Testis (tissue), 3 donors: Measurements from ENCODE around the gene TRAPPC3. TPM values are rescaled to one million over a fixed set of nuclear protein-coding genes. Genes with fewer than 3 reads are reported as not detected.

Experiments
- DNase-seq: peaks from one replicate; pipeline ENCODE4 v3.0.0-alpha.2; 2019
- H3K27ac ChIP-seq, 2 donors: fragments of 200-600 bp; sonication (generic); one replicate each; pipeline ENCODE4 v1.5.1; 2019
- H3K27me3 ChIP-seq: fragments of 200-600 bp; sonication (generic); one replicate; pipeline ENCODE4 v1.5.1; 2019
- H3K36me3 ChIP-seq: fragments of 200-600 bp; sonication (generic); one replicate; pipeline ENCODE4 v1.5.1; 2017; ENCODE audit warnings: low read depth; ENCODE audit errors: missing control alignments
- H3K4me1 ChIP-seq: fragments of 200-600 bp; sonication (generic); one replicate; pipeline ENCODE4 v1.5.1; 2019
- H3K4me3 ChIP-seq, 2 donors: fragments of 200-600 bp; sonication (generic); one replicate each; pipeline ENCODE4 v1.5.1; 2017 to 2019
- H3K9me3 ChIP-seq: fragments of 200-600 bp; sonication (generic); one replicate; pipeline ENCODE4 v1.5.1; 2017
- CTCF ChIP-seq, 3 experiments: fragments of 450-650 bp in 2 of 3; fragments of 200-600 bp in 1 of 3; sonication (generic) in 1 of 3; IDR thresholded peaks; one replicate each; pipeline ENCODE4 v1.5.1; 2016 to 2019; ENCODE audit warnings: antibody characterized with exemption in 3 of 3, mild to moderate bottlenecking in 2 of 3, moderate library complexity in 1 of 3
- POLR2A ChIP-seq: fragments of 450-650 bp; IDR thresholded peaks from one replicate; pipeline ENCODE4 v1.6.1; 2017; ENCODE audit warnings: antibody characterized with exemption, mild to moderate bottlenecking, moderate library complexity
- WGBS, 2 donors: methylation state at CpG; one replicate each; pipeline ENCODE4 v1.1.5; 2018; 5-methylcytosine and 5-hydroxymethylcytosine counted together
- intact Hi-C: fragments of 100-400 bp; cut with DNase I; formaldehyde crosslinking; loops from one replicate; pipeline ENCODE4 v1.15.1; 2023; ENCODE audit warnings: low total_unique reads
- polyA plus RNA-seq: library from polyadenylated mRNA; stranded (reverse); fragments of 350-450 nt; fragmentation: Illumina TruSeq; extraction: RNeasy Lipid Tissue Mini Kit (QIAGEN cat#74804); gene quantifications from one replicate; pipeline ENCODE4 v1.2.3, GENCODE V29; 2014; ENCODE audit warnings: low read depth, low replicate concordance; ENCODE audit not compliant: insufficient read depth
- total RNA-seq, 2 donors: library from RNA; depleted of rRNA; stranded (reverse); fragments of >200 nt; gene quantifications; one replicate each; pipeline ENCODE4 v1.2.3, GENCODE V29; 2016

Gene TRAPPC3
- total and polyA plus RNA-seq, 3 donors from 2014 or later: 109 to 146 (median 111) TPM

GRCh38 chr1:36166938-36167905, 17.9 kb upstream of the TRAPPC3 start:
- Histone ChIP-seq H3K27ac (no peak overlapping the region), H3K36me3 (no peaks in the 10 kb centered on the region), H3K4me1 (peaks cover 8% of the 10 kb centered on the region), H3K9me3 (no peaks in the 10 kb centered on the region), H3K4me3 (no peak overlapping the region), H3K27me3 (no peaks in the 10 kb centered on the region)
- TF ChIP-seq CTCF (IDR thresholded peaks at IDR 0.05): no peak
- no peak for DNase-seq
- WGBS, 2 donors: 68 to 69% methylated on average over 13 to 15 of the region's 15 CpGs
- intact Hi-C loops: no loop called here

GRCh38 chr1:36166136-36166535, 16.9 kb upstream of the TRAPPC3 start:
- intact Hi-C loops: no loop called here
- Histone ChIP-seq H3K36me3 (no peaks in the 10 kb centered on the region), H3K27ac (no peak overlapping the region), H3K9me3 (no peaks in the 10 kb centered on the region), H3K27me3 (no peaks in the 10 kb centered on the region), H3K4me3 (no peak overlapping the region), H3K4me1 (peaks cover 18% of the 10 kb centered on the region)
- DNase-seq: no peak
- TF ChIP-seq POLR2A (no peak), CTCF (IDR thresholded peaks at IDR 0.05) (no peak)
- WGBS, 2 donors: 70 to 73% methylated on average over 4 of the region's 4 CpGs

GRCh38 chr1:36165145-36165544, 15.9 kb upstream of the TRAPPC3 start:
- TF ChIP-seq CTCF (IDR thresholded peaks at IDR 0.05): no peak
- no peak for TF ChIP-seq POLR2A
- H3K9me3 ChIP-seq: no peaks in the 10 kb centered on the region
- H3K27ac ChIP-seq: no peak overlapping the region
- no peaks in the 10 kb centered on the region for H3K27me3 ChIP-seq
- intact Hi-C loops: no loop called here
- no peaks in the 10 kb centered on the region for H3K36me3 ChIP-seq
- H3K4me3 ChIP-seq: no peak overlapping the region
- WGBS, 2 donors: 96 to 100% methylated on average over 1 of the region's 1 CpG
- DNase-seq: no peak
- peaks cover 25% of the 10 kb centered on the region for H3K4me1 ChIP-seq

- no peaks in the 10 kb centered on the region for H3K9me3 ChIP-seq
- intact Hi-C loops: no loop called here
- H3K27ac ChIP-seq: no peak overlapping the region
- WGBS, 2 donors: 86 to 100% methylated on average over 2 of the region's 2 CpGs
- no peaks in the 10 kb centered on the region for H3K27me3 ChIP-seq
- DNase-seq: no peak
- TF ChIP-seq CTCF (IDR thresholded peaks at IDR 0.05): no peak
- no peak for TF ChIP-seq POLR2A
- H3K36me3 ChIP-seq: no peaks in the 10 kb centered on the region
- H3K4me3 ChIP-seq: no peak overlapping the region
- H3K4me1 ChIP-seq: peaks cover 33% of the 10 kb centered on the region
Measured at GRCh38 chr1:36164361-36164760, 15.1 kb upstream of the TRAPPC3 start.

GRCh38 chr1:36163426-36163825, 14.1 kb upstream of the TRAPPC3 start:
- peaks cover 36% of the 10 kb centered on the region for H3K4me1 ChIP-seq
- intact Hi-C loops: no loop called here
- peak overlapping the region in 1 of 2 donors; percentile 39 for H3K27ac ChIP-seq
- no peaks in the 10 kb centered on the region for H3K27me3 ChIP-seq
- H3K4me3 ChIP-seq: no peak overlapping the region
- DNase-seq: no peak
- no peaks in the 10 kb centered on the region for H3K36me3 ChIP-seq
- TF ChIP-seq CTCF (IDR thresholded peaks at IDR 0.05): no peak
- TF ChIP-seq POLR2A: no peak
- H3K9me3 ChIP-seq: no peaks in the 10 kb centered on the region
